Osteoblast (primary cell): ENCODE measurements around the gene KCNN3. TPM values are rescaled to one million over a fixed set of nuclear protein-coding genes. Genes with fewer than 3 reads are reported as not detected.
A peak's percentile ranks its signal among the peaks of the same experiment; 100 is the strongest.
"Not testable (repeated sequence)": the region's sequence is repeated elsewhere in the genome, so short reads cannot be mapped to it uniquely, and the experiment has no call there.

ENCODE experiments used
- DNase-seq: peaks from one replicate; pipeline ENCODE4 v3.0.0; 2011; ENCODE audit warnings: low spot score, mixed read lengths; ENCODE audit not compliant: insufficient read length; ENCODE audit errors: missing footprints
- H2AFZ ChIP-seq: 2 replicates; pipeline ENCODE4 v1.6.0; 2011; ENCODE audit warnings: mild to moderate bottlenecking, low read length
- H3K27ac ChIP-seq: 2 replicates; pipeline ENCODE4 v1.5.1; 2011; ENCODE audit warnings: mild to moderate bottlenecking, low read depth, low read length, moderate library complexity
- H3K27me3 ChIP-seq: 2 replicates; pipeline ENCODE4 v1.6.0; 2012; ENCODE audit warnings: mild to moderate bottlenecking, control low read depth, inconsistent platforms, low read length, moderate library complexity; ENCODE audit not compliant: insufficient read depth
- H3K36me3 ChIP-seq: 2 replicates; pipeline ENCODE4 v1.5.1; 2011; ENCODE audit warnings: mild to moderate bottlenecking, low read length, control low read depth, moderate library complexity; ENCODE audit not compliant: insufficient read depth
- H3K4me1 ChIP-seq: 2 replicates; pipeline ENCODE4 v1.5.1; 2011; ENCODE audit warnings: mild to moderate bottlenecking, low read length, control low read depth, moderate library complexity; ENCODE audit not compliant: insufficient read depth
- H3K4me2 ChIP-seq: 2 replicates; pipeline ENCODE4 v1.6.0; 2011; ENCODE audit warnings: mild to moderate bottlenecking, low read length; ENCODE audit not compliant: insufficient read depth
- H3K4me3 ChIP-seq: fragments of 200-600 bp; sonication (generic); 3 replicates; pipeline ENCODE4 v1.5.1; 2012; ENCODE audit warnings: mild to moderate bottlenecking, low read length, inconsistent platforms; ENCODE audit not compliant: insufficient read depth
- H3K79me2 ChIP-seq: 2 replicates; pipeline ENCODE4 v1.6.0; 2012; ENCODE audit warnings: mild to moderate bottlenecking, low read length, control low read depth, inconsistent platforms; ENCODE audit not compliant: insufficient read depth
- H3K9me3 ChIP-seq: 2 replicates; pipeline ENCODE4 v1.5.1; 2011; ENCODE audit warnings: low read depth, low read length, control low read depth
- H4K20me1 ChIP-seq: 2 replicates; pipeline ENCODE4 v1.6.0; 2012; ENCODE audit warnings: mild to moderate bottlenecking, low read length, control low read depth; ENCODE audit not compliant: insufficient read depth
- CTCF ChIP-seq: IDR thresholded peaks from 2 replicates; pipeline ENCODE4 v1.5.1; 2011; ENCODE audit warnings: mild to moderate bottlenecking, low read depth, low read length, moderate library complexity; ENCODE audit errors: extremely low read depth
- total RNA-seq: library from RNA; depleted of rRNA; stranded (reverse); fragments of >200 nt; gene quantifications from 2 replicates; pipeline ENCODE4 v1.2.3, GENCODE V29; 2012

The KCNN3 gene
- total RNA-seq, 1 donor = under 0.01 TPM

- no peak overlapping the region for H3K4me2 ChIP-seq
- no peaks in the 10 kb centered on the region for H3K79me2 ChIP-seq
- H3K9me3 ChIP-seq = no peaks in the 10 kb centered on the region
- H3K27ac ChIP-seq = no peak overlapping the region
- TF ChIP-seq CTCF = no peak
- no peak for DNase-seq
- H3K36me3 ChIP-seq = no peaks in the 10 kb centered on the region
- H3K4me3 ChIP-seq = no peak overlapping the region
- no peaks in the 10 kb centered on the region for H4K20me1 ChIP-seq
- no peak overlapping the region for H2AFZ ChIP-seq
- no peaks in the 10 kb centered on the region for H3K27me3 ChIP-seq
- no peaks in the 10 kb centered on the region for H3K4me1 ChIP-seq
Measured at GRCh38 chr1:154910851-154911250, 40.8 kb upstream of the KCNN3 start.

- Histone ChIP-seq H3K27me3 (no peaks in the 10 kb centered on the region), H3K4me2 (no peak overlapping the region), H3K27ac (no peak overlapping the region), H3K79me2 (no peaks in the 10 kb centered on the region), H4K20me1 (no peaks in the 10 kb centered on the region), H3K9me3 (no peaks in the 10 kb centered on the region), H2AFZ (no peak overlapping the region), H3K4me1 (no peaks in the 10 kb centered on the region), H3K4me3 (no peak overlapping the region), H3K36me3 (no peaks in the 10 kb centered on the region)
- no peak for TF ChIP-seq CTCF
- DNase-seq = no peak
Measured at GRCh38 chr1:154908937-154909336, 38.9 kb upstream of the KCNN3 start.

GRCh38 chr1:154908129-154908528 is 38.0 kb upstream of the KCNN3 start:
- H3K4me2 ChIP-seq, H3K79me2 ChIP-seq, H2AFZ ChIP-seq, H3K36me3 ChIP-seq, H3K27ac ChIP-seq, H3K27me3 ChIP-seq, H3K4me1 ChIP-seq, H3K4me3 ChIP-seq, DNase-seq, H4K20me1 ChIP-seq, H3K9me3 ChIP-seq: not testable (repeated sequence)

- Histone ChIP-seq H4K20me1 (no peaks in the 10 kb centered on the region), H3K27me3 (no peaks in the 10 kb centered on the region), H2AFZ (no peak overlapping the region), H3K4me3 (no peak overlapping the region), H3K36me3 (no peaks in the 10 kb centered on the region), H3K4me1 (no peaks in the 10 kb centered on the region), H3K4me2 (no peak overlapping the region), H3K9me3 (no peaks in the 10 kb centered on the region), H3K79me2 (no peaks in the 10 kb centered on the region), H3K27ac (no peak overlapping the region)
- peak; percentile 57 for TF ChIP-seq CTCF
- DNase-seq = no peak
Measured at GRCh38 chr1:154906621-154907081, 36.6 kb upstream of the KCNN3 start.
